ENCODE results near the gene SH3GLB1.

DNA sequence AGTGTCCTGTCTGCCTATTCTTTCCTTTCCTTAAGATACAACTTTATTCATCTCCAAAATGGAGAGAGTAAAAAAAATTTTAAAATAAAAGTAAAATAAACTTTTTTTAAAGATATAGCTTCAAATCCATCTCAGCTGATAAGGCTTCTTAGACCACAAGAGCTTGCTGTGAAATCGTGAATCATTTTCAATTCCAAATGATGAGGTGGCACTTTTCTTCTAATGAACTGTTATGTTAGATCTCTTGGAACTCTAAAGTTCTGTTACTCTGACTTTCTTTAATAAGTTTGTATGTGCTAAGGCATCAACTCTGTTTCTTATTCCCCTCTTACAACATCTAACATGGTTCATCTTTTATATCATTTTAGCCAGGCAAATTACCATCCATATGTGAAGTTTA, 4.5 kb downstream of the SH3GLB1 start:
- no peak for TF ChIP-seq POLR2A (IDR thresholded peaks at IDR 0.05)
- TF ChIP-seq, protein P1, sequence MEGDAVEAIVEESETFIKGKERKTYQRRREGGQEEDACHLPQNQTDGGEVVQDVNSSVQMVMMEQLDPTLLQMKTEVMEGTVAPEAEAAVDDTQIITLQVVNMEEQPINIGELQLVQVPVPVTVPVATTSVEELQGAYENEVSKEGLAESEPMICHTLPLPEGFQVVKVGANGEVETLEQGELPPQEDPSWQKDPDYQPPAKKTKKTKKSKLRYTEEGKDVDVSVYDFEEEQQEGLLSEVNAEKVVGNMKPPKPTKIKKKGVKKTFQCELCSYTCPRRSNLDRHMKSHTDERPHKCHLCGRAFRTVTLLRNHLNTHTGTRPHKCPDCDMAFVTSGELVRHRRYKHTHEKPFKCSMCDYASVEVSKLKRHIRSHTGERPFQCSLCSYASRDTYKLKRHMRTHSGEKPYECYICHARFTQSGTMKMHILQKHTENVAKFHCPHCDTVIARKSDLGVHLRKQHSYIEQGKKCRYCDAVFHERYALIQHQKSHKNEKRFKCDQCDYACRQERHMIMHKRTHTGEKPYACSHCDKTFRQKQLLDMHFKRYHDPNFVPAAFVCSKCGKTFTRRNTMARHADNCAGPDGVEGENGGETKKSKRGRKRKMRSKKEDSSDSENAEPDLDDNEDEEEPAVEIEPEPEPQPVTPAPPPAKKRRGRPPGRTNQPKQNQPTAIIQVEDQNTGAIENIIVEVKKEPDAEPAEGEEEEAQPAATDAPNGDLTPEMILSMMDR (IDR thresholded peaks at IDR 0.05), result no peak
- TF ChIP-seq EP300 (IDR thresholded peaks at IDR 0.05), result no peak

All from ovary (tissue), 3 donors.